GM12801 (cell line): ENCODE data around the gene PET100.

Experiments
- CTCF ChIP-seq: IDR thresholded peaks from one replicate; pipeline ENCODE4 v1.5.1; 2011; ENCODE audit warnings: control low read depth; ENCODE audit not compliant: insufficient read length; ENCODE audit errors: extremely low read depth

Gene PET100

GRCh38 chr19:7638802-7639465, 9.3 kb downstream of the PET100 start:
- TF ChIP-seq CTCF: no peak

- no peak for TF ChIP-seq CTCF
Observed at GRCh38 chr19:7639863-7640348, 10.3 kb downstream of the PET100 start.

GRCh38 chr19:7640803-7641202, 11.2 kb downstream of the PET100 start:
- no peak for TF ChIP-seq CTCF

GRCh38 chr19:7641290-7642276, 12.0 kb downstream of the PET100 start:
- no peak for TF ChIP-seq CTCF

- TF ChIP-seq CTCF: no peak
Observed at GRCh38 chr19:7642295-7643030, 12.9 kb downstream of the PET100 start.

GRCh38 chr19:7643031-7643415, 13.4 kb downstream of the PET100 start:
- TF ChIP-seq CTCF: no peak

- TF ChIP-seq CTCF: no peak
Observed at GRCh38 chr19:7644550-7644877, 14.9 kb downstream of the PET100 start.
